Measurements from ENCODE around the gene FBXO11. TPM values are rescaled to one million over a fixed set of nuclear protein-coding genes. Genes with fewer than 3 reads are reported as not detected.

Gene FBXO11
- total RNA-seq, 1 donor from 2014 or later: 34.7 TPM

DNA sequence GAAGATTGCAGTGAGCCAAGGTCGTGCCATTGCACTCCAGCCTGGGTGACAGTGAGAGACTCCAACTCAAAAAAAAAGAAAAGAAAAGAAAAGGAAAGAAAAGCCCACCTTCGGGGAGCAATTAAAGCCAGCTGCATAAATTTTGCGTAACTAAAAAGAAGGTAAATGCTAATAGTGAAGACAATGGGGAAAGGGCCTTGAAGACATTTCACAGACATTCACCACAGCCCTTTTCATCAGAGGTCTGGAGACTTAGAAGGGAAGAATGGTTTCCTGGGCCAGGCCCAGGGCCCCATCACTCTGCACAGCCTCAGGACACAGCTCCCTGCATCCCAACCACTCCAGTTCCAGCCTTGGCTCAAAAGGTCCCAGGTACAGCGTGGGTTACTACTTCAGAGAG is 158.4 kb downstream of the FBXO11 start:
- H3K4me1 ChIP-seq: no peaks in the 10 kb centered on the region
- intact Hi-C loops (cut with micrococcal nuclease): no loop called here
- peaks cover 29% of the 10 kb centered on the region for H3K27me3 ChIP-seq (ENCODE audit: low read depth)
- H3K9me3 ChIP-seq (replicated peaks): peaks cover 20% of the 10 kb centered on the region
- H3K36me3 ChIP-seq: no peaks in the 10 kb centered on the region
- TF ChIP-seq, protein P1, sequence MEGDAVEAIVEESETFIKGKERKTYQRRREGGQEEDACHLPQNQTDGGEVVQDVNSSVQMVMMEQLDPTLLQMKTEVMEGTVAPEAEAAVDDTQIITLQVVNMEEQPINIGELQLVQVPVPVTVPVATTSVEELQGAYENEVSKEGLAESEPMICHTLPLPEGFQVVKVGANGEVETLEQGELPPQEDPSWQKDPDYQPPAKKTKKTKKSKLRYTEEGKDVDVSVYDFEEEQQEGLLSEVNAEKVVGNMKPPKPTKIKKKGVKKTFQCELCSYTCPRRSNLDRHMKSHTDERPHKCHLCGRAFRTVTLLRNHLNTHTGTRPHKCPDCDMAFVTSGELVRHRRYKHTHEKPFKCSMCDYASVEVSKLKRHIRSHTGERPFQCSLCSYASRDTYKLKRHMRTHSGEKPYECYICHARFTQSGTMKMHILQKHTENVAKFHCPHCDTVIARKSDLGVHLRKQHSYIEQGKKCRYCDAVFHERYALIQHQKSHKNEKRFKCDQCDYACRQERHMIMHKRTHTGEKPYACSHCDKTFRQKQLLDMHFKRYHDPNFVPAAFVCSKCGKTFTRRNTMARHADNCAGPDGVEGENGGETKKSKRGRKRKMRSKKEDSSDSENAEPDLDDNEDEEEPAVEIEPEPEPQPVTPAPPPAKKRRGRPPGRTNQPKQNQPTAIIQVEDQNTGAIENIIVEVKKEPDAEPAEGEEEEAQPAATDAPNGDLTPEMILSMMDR (IDR thresholded peaks at IDR 0.05; ENCODE audit: borderline replicate concordance): no peak
- no peak for DNase-seq
- H3K27ac ChIP-seq (replicated peaks): no peak overlapping the region
- no peak overlapping the region for H3K4me3 ChIP-seq

- TF ChIP-seq, protein P1 (IDR thresholded peaks at IDR 0.05; ENCODE audit: borderline replicate concordance): no peak
- no peaks in the 10 kb centered on the region for H3K4me1 ChIP-seq
- H3K27me3 ChIP-seq (ENCODE audit: low read depth): peaks cover 58% of the 10 kb centered on the region
- H3K27ac ChIP-seq (replicated peaks): no peak overlapping the region
- intact Hi-C loops (cut with micrococcal nuclease): no loop called here
- no peak overlapping the region for H3K4me3 ChIP-seq
- no peak for DNase-seq
- H3K9me3 ChIP-seq (replicated peaks): peaks cover 20% of the 10 kb centered on the region
- H3K36me3 ChIP-seq: no peaks in the 10 kb centered on the region
These were observed 162.2 kb downstream of the FBXO11 start for GRCh38 chr2:47744074-47744473.

DNA sequence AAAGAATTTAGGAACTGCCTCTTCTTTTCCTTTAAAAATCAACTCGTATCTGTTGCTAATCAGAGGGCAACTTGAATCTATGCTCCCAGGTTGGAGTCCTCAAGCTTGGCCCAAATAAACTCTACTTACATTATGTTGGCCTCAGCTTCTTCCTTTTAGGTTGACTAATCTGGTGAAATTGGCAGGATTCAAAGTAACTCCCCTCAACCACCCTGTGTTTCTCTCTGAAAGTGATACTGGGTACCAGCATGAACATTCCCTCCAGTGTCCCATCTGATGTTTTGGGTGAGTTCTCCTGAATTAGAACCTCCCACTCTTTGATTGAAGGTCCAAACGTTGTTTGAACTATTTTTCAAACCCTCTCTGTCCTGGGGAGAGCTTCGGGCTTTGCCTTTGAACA is 164.7 kb downstream of the FBXO11 start:
- Histone ChIP-seq H3K4me3 (no peak overlapping the region), H3K4me1 (no peaks in the 10 kb centered on the region), H3K27me3 (ENCODE audit: low read depth) (peaks cover 60% of the 10 kb centered on the region), H3K9me3 (replicated peaks) (peaks cover under 1% of the 10 kb centered on the region), H3K36me3 (no peaks in the 10 kb centered on the region), H3K27ac (replicated peaks) (no peak overlapping the region)
- intact Hi-C loops (cut with micrococcal nuclease): no loop called here
- TF ChIP-seq, protein P1 (IDR thresholded peaks at IDR 0.05; ENCODE audit: borderline replicate concordance): no peak
- no peak for DNase-seq

- Histone ChIP-seq H3K4me1 (no peaks in the 10 kb centered on the region), H3K27ac (replicated peaks) (no peak overlapping the region), H3K9me3 (replicated peaks) (no peaks in the 10 kb centered on the region), H3K4me3 (no peak overlapping the region), H3K36me3 (no peaks in the 10 kb centered on the region), H3K27me3 (ENCODE audit: low read depth) (peaks cover 59% of the 10 kb centered on the region)
- intact Hi-C loops (cut with micrococcal nuclease): no loop called here
- DNase-seq: no peak
- TF ChIP-seq, protein P1 (IDR thresholded peaks at IDR 0.05; ENCODE audit: borderline replicate concordance): no peak
These were observed 165.2 kb downstream of the FBXO11 start for GRCh38 chr2:47741101-47741500.

Other genes with a start within 250 kb of the FBXO11 start
- gene MSH6, start 123.4 kb downstream of the FBXO11 start, total RNA-seq: 21.5 TPM